Measurements from ENCODE around the gene IGF2BP3. TPM values are rescaled to one million over a fixed set of nuclear protein-coding genes. Genes with fewer than 3 reads are reported as not detected.

IGF2BP3 gene
- total RNA-seq, 3 donors from 2014 or later (not counting 1 experiment from before 2014, with no cell fraction given): 1.4 to 2.9 TPM; not detected in 1

- H3K27me3 ChIP-seq (ENCODE audit: control insufficient read depth, insufficient read depth, low read length): peaks cover 84% of the 10 kb centered on the region
- H3K9me3 Mint-ChIP-seq: no peaks in the 10 kb centered on the region
- intact Hi-C loops (cut with micrococcal nuclease): no loop called here
- H3K36me3 ChIP-seq (ENCODE audit: control insufficient read depth, insufficient read depth, low read length): no peaks in the 10 kb centered on the region
- H3K4me1 Mint-ChIP-seq: peaks cover 27 to 39% of the 10 kb centered on the region in 2 donors
- no peak overlapping the region for H3K27ac Mint-ChIP-seq
- 12% methylated on average over 16 of the region's 16 CpGs for WGBS (ENCODE audit: insufficient coverage)
- H3K27ac ChIP-seq (ENCODE audit: low read length): no peak overlapping the region
- H3K36me3 Mint-ChIP-seq: no peaks in the 10 kb centered on the region
- H3K4me3 ChIP-seq (ENCODE audit: low read length): no peak overlapping the region
- peaks cover 46% of the 10 kb centered on the region for H3K4me1 ChIP-seq (ENCODE audit: control insufficient read depth, insufficient read depth, low read length)
- H3K9me3 ChIP-seq (ENCODE audit: control insufficient read depth, insufficient read depth, low read length): peaks cover 13% of the 10 kb centered on the region
- DNase-seq (no peak), ATAC-seq (no peak)
- H3K27me3 Mint-ChIP-seq (ENCODE audit: low read depth in 2 of 2): peaks cover 53 to 72% of the 10 kb centered on the region in 2 donors
- TF ChIP-seq, protein P1, sequence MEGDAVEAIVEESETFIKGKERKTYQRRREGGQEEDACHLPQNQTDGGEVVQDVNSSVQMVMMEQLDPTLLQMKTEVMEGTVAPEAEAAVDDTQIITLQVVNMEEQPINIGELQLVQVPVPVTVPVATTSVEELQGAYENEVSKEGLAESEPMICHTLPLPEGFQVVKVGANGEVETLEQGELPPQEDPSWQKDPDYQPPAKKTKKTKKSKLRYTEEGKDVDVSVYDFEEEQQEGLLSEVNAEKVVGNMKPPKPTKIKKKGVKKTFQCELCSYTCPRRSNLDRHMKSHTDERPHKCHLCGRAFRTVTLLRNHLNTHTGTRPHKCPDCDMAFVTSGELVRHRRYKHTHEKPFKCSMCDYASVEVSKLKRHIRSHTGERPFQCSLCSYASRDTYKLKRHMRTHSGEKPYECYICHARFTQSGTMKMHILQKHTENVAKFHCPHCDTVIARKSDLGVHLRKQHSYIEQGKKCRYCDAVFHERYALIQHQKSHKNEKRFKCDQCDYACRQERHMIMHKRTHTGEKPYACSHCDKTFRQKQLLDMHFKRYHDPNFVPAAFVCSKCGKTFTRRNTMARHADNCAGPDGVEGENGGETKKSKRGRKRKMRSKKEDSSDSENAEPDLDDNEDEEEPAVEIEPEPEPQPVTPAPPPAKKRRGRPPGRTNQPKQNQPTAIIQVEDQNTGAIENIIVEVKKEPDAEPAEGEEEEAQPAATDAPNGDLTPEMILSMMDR (IDR thresholded peaks at IDR 0.05): no peak
- H3K4me3 Mint-ChIP-seq: peak overlapping the region; percentile 29
Observed at GRCh38 chr7:23472956-23473843, 2.9 kb upstream of the IGF2BP3 start.

- H3K36me3 Mint-ChIP-seq: no peaks in the 10 kb centered on the region
- peaks cover 58 to 77% of the 10 kb centered on the region in 2 donors for H3K27me3 Mint-ChIP-seq (ENCODE audit: low read depth in 2 of 2)
- DNase-seq (no peak), ATAC-seq (no peak)
- H3K27ac Mint-ChIP-seq: no peak overlapping the region
- H3K4me3 Mint-ChIP-seq: no peak overlapping the region
- Histone ChIP-seq H3K27ac (ENCODE audit: low read length) (no peak overlapping the region), H3K4me3 (ENCODE audit: low read length) (no peak overlapping the region), H3K9me3 (ENCODE audit: control insufficient read depth, insufficient read depth, low read length) (peaks cover 13% of the 10 kb centered on the region), H3K36me3 (ENCODE audit: control insufficient read depth, insufficient read depth, low read length) (no peaks in the 10 kb centered on the region), H3K4me1 (ENCODE audit: control insufficient read depth, insufficient read depth, low read length) (peaks cover 53% of the 10 kb centered on the region), H3K27me3 (ENCODE audit: control insufficient read depth, insufficient read depth, low read length) (peaks cover 85% of the 10 kb centered on the region)
- H3K9me3 Mint-ChIP-seq: no peaks in the 10 kb centered on the region
- H3K4me1 Mint-ChIP-seq: peaks cover 34 to 46% of the 10 kb centered on the region in 2 donors
- TF ChIP-seq, protein P1 (IDR thresholded peaks at IDR 0.05): no peak
- intact Hi-C loops (cut with micrococcal nuclease): no loop called here
Observed at GRCh38 chr7:23472556-23472955, 2.3 kb upstream of the IGF2BP3 start.

- Histone ChIP-seq H3K9me3 (ENCODE audit: control insufficient read depth, insufficient read depth, low read length) (peaks cover 13% of the 10 kb centered on the region), H3K27ac (ENCODE audit: low read length) (no peak overlapping the region), H3K4me1 (ENCODE audit: control insufficient read depth, insufficient read depth, low read length) (peaks cover 56% of the 10 kb centered on the region), H3K36me3 (ENCODE audit: control insufficient read depth, insufficient read depth, low read length) (no peaks in the 10 kb centered on the region), H3K27me3 (ENCODE audit: control insufficient read depth, insufficient read depth, low read length) (peaks cover 85% of the 10 kb centered on the region), H3K4me3 (ENCODE audit: low read length) (no peak overlapping the region)
- WGBS (ENCODE audit: insufficient coverage): 31% methylated on average over 2 of the region's 6 CpGs
- intact Hi-C loops (cut with micrococcal nuclease): no loop called here
- Mint-ChIP-seq H3K27ac (no peak overlapping the region), H3K4me1 (peaks cover 37 to 50% of the 10 kb centered on the region in 2 donors), H3K27me3 (ENCODE audit: low read depth in 2 of 2) (peaks cover 60 to 77% of the 10 kb centered on the region in 2 donors), H3K4me3 (no peak overlapping the region), H3K36me3 (no peaks in the 10 kb centered on the region), H3K9me3 (no peaks in the 10 kb centered on the region)
- ATAC-seq: no peak
- no peak for DNase-seq
- TF ChIP-seq, protein P1 (IDR thresholded peaks at IDR 0.05): no peak
Observed at GRCh38 chr7:23472046-23472445, 1.8 kb upstream of the IGF2BP3 start.
